Memory B cell (primary cell): ENCODE data around the gene SRC.

ENCODE experiments used
- ATAC-seq: fragments of 150-1000 bp; cut with Tn5 transposase; 2 replicates; pipeline ENCODE4 v1.10.0; 2021; ENCODE audit warnings: low read depth, mild to moderate bottlenecking, moderate library complexity
- DNase-seq, 2 donors: peaks; one replicate each; pipeline ENCODE4 v3.0.0; 2022; ENCODE audit warnings: low spot score in 2 of 2
- H3K27ac Mint-ChIP-seq: one replicate; pipeline ENCODE4 v1.8.0; 2022; ENCODE audit warnings: mild to moderate bottlenecking, moderate library complexity, mixed read lengths
- H3K27me3 Mint-ChIP-seq: one replicate; pipeline ENCODE4 v1.8.0; 2022; ENCODE audit warnings: mixed read lengths
- H3K36me3 Mint-ChIP-seq: one replicate; pipeline ENCODE4 v1.8.0; 2022; ENCODE audit warnings: mild to moderate bottlenecking, mixed read lengths
- H3K4me1 Mint-ChIP-seq: one replicate; pipeline ENCODE4 v1.8.0; 2022; ENCODE audit warnings: mixed read lengths
- H3K4me3 Mint-ChIP-seq: one replicate; pipeline ENCODE4 v1.8.0; 2022; ENCODE audit warnings: mild to moderate bottlenecking, moderate library complexity, mixed read lengths
- H3K9me3 Mint-ChIP-seq: one replicate; pipeline ENCODE4 v1.8.0; 2022; ENCODE audit warnings: mixed read lengths

The SRC gene

GRCh38 chr20:37309290-37309689, 36.6 kb upstream of the SRC start:
- H3K4me1 Mint-ChIP-seq: peaks cover 15% of the 10 kb centered on the region
- no peak overlapping the region for H3K4me3 Mint-ChIP-seq
- no peak overlapping the region for H3K27ac Mint-ChIP-seq
- H3K27me3 Mint-ChIP-seq: no peaks in the 10 kb centered on the region
- DNase-seq (no peak), ATAC-seq (no peak)
- no peaks in the 10 kb centered on the region for H3K9me3 Mint-ChIP-seq
- peaks cover 31% of the 10 kb centered on the region for H3K36me3 Mint-ChIP-seq

DNA sequence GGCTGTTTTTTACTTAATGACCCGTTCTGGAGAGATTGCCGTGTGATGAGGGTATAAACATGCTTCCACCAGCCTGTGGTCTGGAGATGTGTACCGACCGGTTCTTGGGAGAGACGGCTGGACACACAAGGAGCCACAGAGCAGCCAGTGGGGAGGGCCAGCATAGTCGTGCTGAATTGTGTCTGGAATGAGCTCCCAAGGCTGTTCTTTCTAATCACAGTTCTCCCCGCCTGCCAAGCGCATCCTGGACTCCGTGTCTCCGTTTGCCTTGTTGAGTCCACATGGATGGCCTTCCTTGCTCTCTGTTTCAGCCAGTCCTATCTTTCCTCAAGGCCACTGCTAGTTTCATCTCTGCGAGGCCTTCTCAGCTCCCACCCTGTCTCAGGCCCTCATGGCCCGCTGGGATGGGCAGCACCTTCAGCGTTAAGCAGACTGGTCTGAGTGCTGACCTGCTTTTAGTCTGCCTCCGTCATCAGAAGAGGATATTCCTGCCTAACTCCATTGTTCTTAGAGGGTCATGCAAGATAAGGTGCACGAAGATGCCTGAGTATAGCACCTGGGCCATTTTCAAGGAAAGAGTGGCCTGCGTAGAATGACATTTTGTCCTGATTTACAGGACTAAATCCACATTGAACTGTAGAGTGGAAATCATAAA, 35.9 kb upstream of the SRC start:
- Mint-ChIP-seq H3K4me1 (peaks cover 10% of the 10 kb centered on the region), H3K4me3 (no peak overlapping the region), H3K36me3 (peaks cover 25% of the 10 kb centered on the region), H3K9me3 (no peaks in the 10 kb centered on the region), H3K27me3 (no peaks in the 10 kb centered on the region), H3K27ac (no peak overlapping the region)
- no peak for DNase-seq
- no peak for ATAC-seq

- no peaks in the 10 kb centered on the region for H3K9me3 Mint-ChIP-seq
- no peak overlapping the region for H3K27ac Mint-ChIP-seq
- DNase-seq (no peak), ATAC-seq (no peak)
- H3K4me1 Mint-ChIP-seq: peaks cover 15% of the 10 kb centered on the region
- no peaks in the 10 kb centered on the region for H3K27me3 Mint-ChIP-seq
- H3K4me3 Mint-ChIP-seq: no peak overlapping the region
- peaks cover 22% of the 10 kb centered on the region for H3K36me3 Mint-ChIP-seq
These were observed 35.0 kb upstream of the SRC start for GRCh38 chr20:37310951-37311350.

GRCh38 chr20:37311710-37312355, 34.1 kb upstream of the SRC start:
- no peak for ATAC-seq
- H3K27ac Mint-ChIP-seq: no peak overlapping the region
- peaks cover 24% of the 10 kb centered on the region for H3K4me1 Mint-ChIP-seq
- DNase-seq: no peak
- H3K9me3 Mint-ChIP-seq: no peaks in the 10 kb centered on the region
- H3K4me3 Mint-ChIP-seq: no peak overlapping the region
- no peaks in the 10 kb centered on the region for H3K27me3 Mint-ChIP-seq
- peaks cover 20% of the 10 kb centered on the region for H3K36me3 Mint-ChIP-seq

GRCh38 chr20:37313546-37314091, 32.3 kb upstream of the SRC start:
- H3K27me3 Mint-ChIP-seq: no peaks in the 10 kb centered on the region
- DNase-seq: no peak
- H3K4me1 Mint-ChIP-seq: peaks cover 32% of the 10 kb centered on the region
- H3K27ac Mint-ChIP-seq: peak overlapping the region; percentile 97
- peaks cover 20% of the 10 kb centered on the region for H3K36me3 Mint-ChIP-seq
- no peak for ATAC-seq
- H3K9me3 Mint-ChIP-seq: no peaks in the 10 kb centered on the region
- H3K4me3 Mint-ChIP-seq: peak overlapping the region; percentile 56

DNA sequence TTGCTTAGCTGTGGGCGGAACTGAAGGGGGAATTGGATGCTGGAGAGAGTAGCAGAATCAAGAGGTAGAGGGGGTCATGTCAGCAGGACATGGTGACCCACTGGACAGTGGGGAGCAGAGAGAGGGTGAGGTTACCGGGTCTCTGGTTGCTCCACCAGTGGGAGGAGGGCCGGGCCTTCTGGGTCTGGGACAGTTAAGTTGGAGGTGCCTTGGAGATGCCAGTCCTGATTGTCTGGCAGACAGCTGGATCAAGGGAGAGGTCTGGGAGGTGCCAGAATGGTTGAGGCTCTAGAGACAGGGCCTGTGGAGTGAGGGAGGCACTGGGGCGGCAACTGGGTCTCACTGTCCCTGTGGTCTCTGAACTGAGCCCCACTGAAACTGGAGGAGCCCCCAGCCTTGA, 31.8 kb upstream of the SRC start:
- DNase-seq (no peak), ATAC-seq (no peak)
- peak overlapping the region; percentile 97 for H3K27ac Mint-ChIP-seq
- peaks cover 32% of the 10 kb centered on the region for H3K4me1 Mint-ChIP-seq
- peak overlapping the region; percentile 56 for H3K4me3 Mint-ChIP-seq
- no peaks in the 10 kb centered on the region for H3K9me3 Mint-ChIP-seq
- no peaks in the 10 kb centered on the region for H3K27me3 Mint-ChIP-seq
- H3K36me3 Mint-ChIP-seq: peaks cover 18% of the 10 kb centered on the region

DNA sequence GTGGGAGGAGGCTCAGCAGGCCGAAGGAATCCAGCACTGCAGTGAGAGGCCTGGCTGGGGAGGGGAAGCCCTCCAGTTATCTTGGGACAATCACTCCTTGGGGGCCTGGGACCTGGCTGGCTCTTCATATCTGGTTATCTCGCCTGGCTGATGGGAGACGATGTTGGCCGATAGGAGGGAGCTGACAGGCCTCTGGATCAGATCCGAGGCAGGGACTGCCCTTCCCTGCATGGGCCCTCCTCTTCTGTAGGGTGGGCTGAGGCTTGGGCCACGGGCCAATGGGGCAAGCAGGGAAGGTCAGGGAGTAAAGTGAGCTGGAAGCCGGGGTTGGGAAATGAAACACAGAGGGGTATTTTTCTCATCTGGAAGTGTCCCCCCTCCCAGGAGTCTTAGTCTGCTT, 31.3 kb upstream of the SRC start:
- peaks cover 17% of the 10 kb centered on the region for H3K36me3 Mint-ChIP-seq
- DNase-seq (no peak), ATAC-seq (no peak)
- H3K4me1 Mint-ChIP-seq: peaks cover 32% of the 10 kb centered on the region
- no peaks in the 10 kb centered on the region for H3K27me3 Mint-ChIP-seq
- H3K9me3 Mint-ChIP-seq: no peaks in the 10 kb centered on the region
- H3K27ac Mint-ChIP-seq: peak overlapping the region; percentile 97
- H3K4me3 Mint-ChIP-seq: no peak overlapping the region

GRCh38 chr20:37315021-37315451, 30.9 kb upstream of the SRC start:
- Mint-ChIP-seq H3K27me3 (no peaks in the 10 kb centered on the region), H3K4me3 (peak overlapping the region; percentile 78), H3K36me3 (peaks cover 13% of the 10 kb centered on the region), H3K27ac (peak overlapping the region; percentile 97), H3K9me3 (no peaks in the 10 kb centered on the region), H3K4me1 (peaks cover 32% of the 10 kb centered on the region)
- ATAC-seq: no peak
- DNase-seq: no peak

DNA sequence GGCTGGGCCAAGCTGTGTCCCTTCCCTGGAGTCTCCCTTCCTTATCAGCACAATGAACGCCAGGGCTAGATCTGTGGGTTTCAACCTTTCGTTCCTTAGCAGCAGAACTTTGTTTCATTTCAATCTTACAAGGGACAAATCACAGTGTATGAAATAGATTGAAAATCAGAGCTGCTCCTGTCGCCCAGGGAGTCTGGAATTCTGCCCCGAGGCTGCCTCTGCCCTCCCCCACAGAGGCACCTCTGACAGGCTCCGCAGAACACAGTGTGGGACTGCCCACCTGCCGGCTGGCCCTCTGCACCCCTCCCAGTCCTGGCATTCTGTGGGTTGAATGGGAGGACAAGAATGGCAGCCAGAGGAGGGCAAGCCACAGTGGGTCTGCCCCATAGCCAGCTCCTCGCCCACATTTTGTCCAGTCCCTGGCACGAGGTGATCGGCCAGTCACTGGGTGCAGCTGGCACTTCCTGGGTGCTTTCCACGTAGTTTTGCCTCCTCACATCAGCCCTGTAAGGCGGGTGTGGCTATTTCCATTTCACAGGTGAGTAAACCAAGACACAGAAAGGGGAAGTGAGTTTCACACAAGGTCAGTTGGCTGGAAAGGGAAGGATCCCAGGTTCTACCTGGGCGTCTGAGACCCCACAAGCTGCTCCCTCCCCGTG, 30.4 kb upstream of the SRC start:
- Mint-ChIP-seq H3K27ac (peak overlapping the region; percentile 97), H3K36me3 (peaks cover 11% of the 10 kb centered on the region), H3K27me3 (no peaks in the 10 kb centered on the region), H3K4me1 (peaks cover 32% of the 10 kb centered on the region), H3K9me3 (no peaks in the 10 kb centered on the region), H3K4me3 (peak overlapping the region; percentile 78)
- ATAC-seq: peak; percentile 68
- DNase-seq: peak; percentile 56 to 63

DNA sequence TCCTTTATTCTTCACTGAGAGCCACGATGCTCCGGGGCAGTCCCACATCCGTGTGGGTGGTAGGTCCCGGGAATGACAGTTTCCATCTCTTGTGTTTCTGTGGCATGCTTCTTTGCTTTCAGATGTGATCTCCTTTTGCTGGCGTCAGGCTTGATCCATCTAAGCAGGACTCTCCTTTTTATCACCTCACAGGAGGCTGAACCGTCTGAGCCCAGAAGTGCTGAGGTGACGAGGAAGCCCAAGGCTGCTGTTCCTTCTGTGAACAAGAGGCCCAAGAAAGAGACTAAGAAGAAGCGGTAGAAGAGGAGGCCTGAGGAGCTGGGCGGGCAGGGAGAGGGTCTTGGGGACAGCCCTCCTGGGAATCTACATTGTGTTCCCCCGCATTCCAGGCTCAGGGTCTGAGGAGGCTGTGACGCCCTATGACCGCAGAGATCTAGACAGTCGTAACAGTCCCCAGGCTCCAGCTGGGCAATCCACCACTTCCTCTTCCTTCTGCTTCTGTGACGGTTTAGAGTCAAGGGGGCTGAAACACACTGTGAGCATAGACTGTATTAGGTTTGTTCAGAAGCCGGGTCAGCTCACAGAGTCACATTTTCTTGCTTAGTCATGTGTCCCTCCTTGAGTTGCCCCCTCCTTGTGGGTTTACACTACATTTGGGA, 29.7 kb upstream of the SRC start:
- peak; percentile 87 for ATAC-seq
- Mint-ChIP-seq H3K4me3 (peak overlapping the region; percentile 78), H3K36me3 (peaks cover 7% of the 10 kb centered on the region), H3K27me3 (no peaks in the 10 kb centered on the region), H3K9me3 (no peaks in the 10 kb centered on the region), H3K27ac (peak overlapping the region; percentile 97), H3K4me1 (peaks cover 32% of the 10 kb centered on the region)
- DNase-seq: peak; percentile 72 to 73

GRCh38 chr20:37316775-37317170, 29.2 kb upstream of the SRC start:
- no peaks in the 10 kb centered on the region for H3K27me3 Mint-ChIP-seq
- H3K27ac Mint-ChIP-seq: peak overlapping the region; percentile 97
- H3K36me3 Mint-ChIP-seq: peaks cover 7% of the 10 kb centered on the region
- H3K9me3 Mint-ChIP-seq: no peaks in the 10 kb centered on the region
- peaks cover 32% of the 10 kb centered on the region for H3K4me1 Mint-ChIP-seq
- H3K4me3 Mint-ChIP-seq: peak overlapping the region; percentile 78
- ATAC-seq: no peak
- DNase-seq: no peak

DNA sequence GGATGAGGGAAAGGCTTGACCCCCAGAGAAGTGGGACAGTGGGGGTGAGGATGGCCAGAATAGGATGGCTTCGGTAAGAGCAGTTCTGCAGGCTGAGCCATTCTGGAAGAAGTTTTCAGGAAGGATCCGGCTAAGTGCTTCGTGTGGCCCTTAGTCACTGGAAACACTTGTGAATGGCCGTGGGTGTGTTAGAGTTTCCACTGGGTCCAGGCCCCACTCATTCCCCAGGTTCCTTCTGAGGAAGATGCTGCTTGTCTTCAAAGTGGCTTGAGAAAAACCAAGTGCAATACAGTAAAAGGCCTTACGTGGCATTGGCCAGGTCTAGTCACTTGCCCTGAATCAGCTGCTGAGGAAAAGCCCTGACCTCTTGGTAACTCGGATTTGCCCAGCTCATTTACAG, 28.6 kb upstream of the SRC start:
- ATAC-seq (no peak), DNase-seq (no peak)
- H3K27me3 Mint-ChIP-seq: no peaks in the 10 kb centered on the region
- H3K4me3 Mint-ChIP-seq: no peak overlapping the region
- H3K36me3 Mint-ChIP-seq: peaks cover 7% of the 10 kb centered on the region
- no peaks in the 10 kb centered on the region for H3K9me3 Mint-ChIP-seq
- peak overlapping the region; percentile 97 for H3K27ac Mint-ChIP-seq
- H3K4me1 Mint-ChIP-seq: peaks cover 32% of the 10 kb centered on the region

DNA sequence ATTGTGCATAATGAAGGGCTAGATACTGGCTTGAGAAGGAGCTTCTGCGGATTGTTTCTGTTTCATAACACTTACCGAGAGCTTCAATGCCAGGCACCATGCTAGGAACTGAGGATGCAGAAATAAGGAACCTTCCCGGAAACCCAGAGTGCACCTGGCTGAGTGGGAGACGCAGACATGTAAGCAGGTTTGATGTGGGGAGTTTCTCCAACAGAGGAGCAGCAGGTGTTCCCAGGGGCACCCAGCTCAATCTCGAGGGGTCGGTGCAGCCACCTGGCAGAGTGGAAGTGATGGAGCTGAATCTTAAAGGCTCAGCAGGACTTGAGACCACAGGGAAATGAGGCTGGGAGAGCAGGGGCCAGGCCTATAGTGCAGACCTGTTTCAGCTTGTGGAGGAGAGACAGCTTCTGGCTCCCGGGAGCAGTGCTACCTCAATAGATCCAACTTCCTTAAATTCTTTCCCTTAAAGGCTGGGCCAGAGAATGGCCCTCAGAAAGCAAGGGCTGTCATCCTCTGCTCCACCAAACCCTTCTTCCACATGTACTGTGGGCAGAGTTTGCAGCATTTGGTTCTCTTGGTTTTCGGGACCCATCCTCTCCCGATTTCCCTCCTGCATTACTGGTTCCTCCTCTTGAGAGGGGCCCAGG, 27.8 kb upstream of the SRC start:
- no peak overlapping the region for H3K4me3 Mint-ChIP-seq
- no peak for DNase-seq
- H3K36me3 Mint-ChIP-seq: peaks cover 8% of the 10 kb centered on the region
- H3K27me3 Mint-ChIP-seq: no peaks in the 10 kb centered on the region
- H3K27ac Mint-ChIP-seq: peak overlapping the region; percentile 97
- peaks cover 32% of the 10 kb centered on the region for H3K4me1 Mint-ChIP-seq
- H3K9me3 Mint-ChIP-seq: peaks cover 1% of the 10 kb centered on the region
- ATAC-seq: no peak
